HL-60 (cell line): ENCODE measurements around the gene DGUOK.

Experiments used
- GABPA ChIP-seq: IDR thresholded peaks from 2 replicates; pipeline ENCODE4 v1.6.1; 2012; ENCODE audit warnings: low read depth
- POLR2AphosphoS5 ChIP-seq: IDR thresholded peaks from 2 replicates; pipeline ENCODE4 v1.6.1; 2012; ENCODE audit warnings: low read depth
- SPI1 ChIP-seq: IDR thresholded peaks from 2 replicates; pipeline ENCODE4 v1.6.1; 2012; ENCODE audit warnings: low read depth, mild to moderate bottlenecking, borderline replicate concordance
- TF ChIP-seq, protein P1 (sequence below): IDR thresholded peaks from one replicate; pipeline ENCODE4 v1.5.1; 2011; ENCODE audit warnings: low read length, control low read depth, inconsistent platforms; ENCODE audit not compliant: insufficient read depth
- TF ChIP-seq, protein P2 (sequence below): IDR thresholded peaks from 2 replicates; pipeline ENCODE4 v1.6.1; 2012; ENCODE audit warnings: low read depth; ENCODE audit not compliant: insufficient replicate concordance

DNA sequence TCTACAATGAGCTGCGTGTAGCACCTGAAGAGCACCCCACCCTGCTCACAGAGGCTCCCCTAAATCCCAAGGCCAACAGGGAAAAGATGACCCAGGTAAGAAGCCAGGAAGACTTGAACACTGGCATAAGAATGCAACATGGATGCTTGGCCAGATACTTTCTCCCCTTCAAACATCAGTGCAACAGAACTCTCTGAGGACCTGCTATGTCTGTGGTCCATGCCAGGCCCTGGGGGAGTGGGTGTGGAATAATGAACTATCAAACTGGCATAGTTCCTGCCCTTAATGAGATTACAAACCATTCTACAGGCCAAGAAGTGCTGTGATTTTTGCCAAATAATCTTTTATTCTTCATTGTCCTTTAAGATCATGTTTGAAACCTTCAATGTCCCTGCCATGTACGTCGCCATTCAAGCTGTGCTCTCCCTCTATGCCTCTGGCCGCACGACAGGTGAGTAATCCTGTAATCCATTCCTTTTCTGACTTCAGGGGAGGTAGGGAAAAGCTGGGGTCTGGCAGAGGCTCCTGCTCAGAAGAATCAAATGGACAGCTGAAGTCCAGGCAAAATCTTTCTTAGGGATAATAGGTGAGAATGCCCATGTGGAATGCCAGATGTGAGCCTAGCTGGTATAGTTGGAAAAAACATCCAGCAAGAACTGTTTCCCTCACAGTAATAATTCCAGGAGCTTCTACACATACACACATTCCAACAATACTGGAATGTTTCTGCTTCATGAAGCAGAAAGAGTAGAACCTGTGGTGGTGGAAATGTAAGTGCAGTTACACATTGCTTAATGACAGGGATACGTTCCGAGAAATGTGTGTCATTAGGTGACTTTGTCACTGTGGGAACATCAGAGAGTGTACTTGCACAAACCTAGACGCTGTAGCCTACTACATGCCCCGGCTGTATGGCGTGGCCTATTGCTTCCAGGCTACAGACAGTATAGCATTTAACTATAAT, 17.7 kb upstream of the DGUOK start:
- TF ChIP-seq, protein P1, sequence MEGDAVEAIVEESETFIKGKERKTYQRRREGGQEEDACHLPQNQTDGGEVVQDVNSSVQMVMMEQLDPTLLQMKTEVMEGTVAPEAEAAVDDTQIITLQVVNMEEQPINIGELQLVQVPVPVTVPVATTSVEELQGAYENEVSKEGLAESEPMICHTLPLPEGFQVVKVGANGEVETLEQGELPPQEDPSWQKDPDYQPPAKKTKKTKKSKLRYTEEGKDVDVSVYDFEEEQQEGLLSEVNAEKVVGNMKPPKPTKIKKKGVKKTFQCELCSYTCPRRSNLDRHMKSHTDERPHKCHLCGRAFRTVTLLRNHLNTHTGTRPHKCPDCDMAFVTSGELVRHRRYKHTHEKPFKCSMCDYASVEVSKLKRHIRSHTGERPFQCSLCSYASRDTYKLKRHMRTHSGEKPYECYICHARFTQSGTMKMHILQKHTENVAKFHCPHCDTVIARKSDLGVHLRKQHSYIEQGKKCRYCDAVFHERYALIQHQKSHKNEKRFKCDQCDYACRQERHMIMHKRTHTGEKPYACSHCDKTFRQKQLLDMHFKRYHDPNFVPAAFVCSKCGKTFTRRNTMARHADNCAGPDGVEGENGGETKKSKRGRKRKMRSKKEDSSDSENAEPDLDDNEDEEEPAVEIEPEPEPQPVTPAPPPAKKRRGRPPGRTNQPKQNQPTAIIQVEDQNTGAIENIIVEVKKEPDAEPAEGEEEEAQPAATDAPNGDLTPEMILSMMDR = no peak
- TF ChIP-seq GABPA = no peak
- no peak for TF ChIP-seq POLR2AphosphoS5
- no peak for TF ChIP-seq SPI1
- TF ChIP-seq, protein P2, sequence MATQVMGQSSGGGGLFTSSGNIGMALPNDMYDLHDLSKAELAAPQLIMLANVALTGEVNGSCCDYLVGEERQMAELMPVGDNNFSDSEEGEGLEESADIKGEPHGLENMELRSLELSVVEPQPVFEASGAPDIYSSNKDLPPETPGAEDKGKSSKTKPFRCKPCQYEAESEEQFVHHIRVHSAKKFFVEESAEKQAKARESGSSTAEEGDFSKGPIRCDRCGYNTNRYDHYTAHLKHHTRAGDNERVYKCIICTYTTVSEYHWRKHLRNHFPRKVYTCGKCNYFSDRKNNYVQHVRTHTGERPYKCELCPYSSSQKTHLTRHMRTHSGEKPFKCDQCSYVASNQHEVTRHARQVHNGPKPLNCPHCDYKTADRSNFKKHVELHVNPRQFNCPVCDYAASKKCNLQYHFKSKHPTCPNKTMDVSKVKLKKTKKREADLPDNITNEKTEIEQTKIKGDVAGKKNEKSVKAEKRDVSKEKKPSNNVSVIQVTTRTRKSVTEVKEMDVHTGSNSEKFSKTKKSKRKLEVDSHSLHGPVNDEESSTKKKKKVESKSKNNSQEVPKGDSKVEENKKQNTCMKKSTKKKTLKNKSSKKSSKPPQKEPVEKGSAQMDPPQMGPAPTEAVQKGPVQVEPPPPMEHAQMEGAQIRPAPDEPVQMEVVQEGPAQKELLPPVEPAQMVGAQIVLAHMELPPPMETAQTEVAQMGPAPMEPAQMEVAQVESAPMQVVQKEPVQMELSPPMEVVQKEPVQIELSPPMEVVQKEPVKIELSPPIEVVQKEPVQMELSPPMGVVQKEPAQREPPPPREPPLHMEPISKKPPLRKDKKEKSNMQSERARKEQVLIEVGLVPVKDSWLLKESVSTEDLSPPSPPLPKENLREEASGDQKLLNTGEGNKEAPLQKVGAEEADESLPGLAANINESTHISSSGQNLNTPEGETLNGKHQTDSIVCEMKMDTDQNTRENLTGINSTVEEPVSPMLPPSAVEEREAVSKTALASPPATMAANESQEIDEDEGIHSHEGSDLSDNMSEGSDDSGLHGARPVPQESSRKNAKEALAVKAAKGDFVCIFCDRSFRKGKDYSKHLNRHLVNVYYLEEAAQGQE = no peak
